Coronary artery (tissue), 2 donors: Measurements from ENCODE around the gene USP6.

ENCODE experiments used
- DNase-seq: peaks from one replicate; pipeline ENCODE4 v3.0.0-alpha.2; 2017; ENCODE audit warnings: low spot score
- H3K27ac ChIP-seq, 2 donors: fragments of 200-600 bp; sonication (generic); one replicate each; pipeline ENCODE4 v1.5.1; 2016 to 2019
- H3K4me3 ChIP-seq: fragments of 200-600 bp; sonication (generic); 2 replicates; pipeline ENCODE4 v1.5.1; 2016; ENCODE audit warnings: mild to moderate bottlenecking, moderate library complexity
- CTCF ChIP-seq: fragments of 200-600 bp; sonication (generic); IDR thresholded peaks from one replicate; pipeline ENCODE4 v1.5.1; 2019; ENCODE audit warnings: antibody characterized with exemption

Gene USP6

GRCh38 chr17:5181509-5182305 is 65.9 kb downstream of the USP6 start:
- H3K4me3 ChIP-seq = no peak overlapping the region

GRCh38 chr17:5182597-5183409 is 67.0 kb downstream of the USP6 start:
- DNase-seq = no peak
- Histone ChIP-seq H3K4me3 (no peak overlapping the region), H3K27ac (no peak overlapping the region)
- no peak for TF ChIP-seq CTCF

More at GRCh38 chr17:5181509-5182305, 65.9 kb downstream of the USP6 start:
- no peak for DNase-seq
- H3K27ac ChIP-seq = no peak overlapping the region
- TF ChIP-seq CTCF = no peak

- no peak for TF ChIP-seq CTCF
- Histone ChIP-seq H3K4me3 (no peak overlapping the region), H3K27ac (no peak overlapping the region)
- DNase-seq = no peak
Observed at GRCh38 chr17:5183410-5183793, 67.6 kb downstream of the USP6 start.

- no peak for DNase-seq
- Histone ChIP-seq H3K4me3 (no peak overlapping the region), H3K27ac (no peak overlapping the region)
- no peak for TF ChIP-seq CTCF
Observed at GRCh38 chr17:5184288-5184687, 68.5 kb downstream of the USP6 start.

GRCh38 chr17:5191541-5192417 is 75.9 kb downstream of the USP6 start, which contains the start of gene ZNF594:
TSS of gene ZNF594 (minus strand) at chr17:5191868. CDS start at chr17:5184256, 7,612 bp downstream.
- H3K27ac ChIP-seq = peak within 1 kb of the TSS; percentile 49 to 83
- H3K4me3 ChIP-seq = peak within 1 kb of the TSS; percentile 86
- DNase-seq = peak; percentile 97
- peak; percentile 35 for TF ChIP-seq CTCF

GRCh38 chr17:5194346-5194745 is 78.5 kb downstream of the USP6 start:
- no peak for DNase-seq
- no peak for TF ChIP-seq CTCF
- Histone ChIP-seq H3K27ac (no peak overlapping the region), H3K4me3 (no peak overlapping the region)
